HEK293 (cell line): Measurements from ENCODE around the gene MFSD11.

Experiments
- BCL11B ChIP-seq: fragments of 450-650 bp; formaldehyde crosslinking; IDR thresholded peaks from 2 replicates; pipeline ENCODE4 v1.5.1; 2016; ENCODE audit warnings: low read depth, missing biosample characterization, missing genetic modification characterization
- ZBTB1 ChIP-seq: fragments of 450-650 bp; formaldehyde crosslinking; IDR thresholded peaks from 2 replicates; pipeline ENCODE4 v1.5.1; 2016; ENCODE audit warnings: missing biosample characterization, missing genetic modification characterization
- ZNF19 ChIP-seq: fragments of 450-650 bp; formaldehyde crosslinking; IDR thresholded peaks from 2 replicates; pipeline ENCODE4; 2016; ENCODE audit warnings: missing biosample characterization, missing genetic modification characterization, low read depth
- ZNF2 ChIP-seq: fragments of 450-650 bp; formaldehyde crosslinking; IDR thresholded peaks from 2 replicates; pipeline ENCODE4 v1.5.1; 2016; ENCODE audit warnings: missing biosample characterization, missing genetic modification characterization
- ZNF214 ChIP-seq: fragments of 450-650 bp; formaldehyde crosslinking; IDR thresholded peaks from 2 replicates; pipeline ENCODE4 v1.5.1; 2017; ENCODE audit warnings: missing biosample characterization, mild to moderate bottlenecking, missing genetic modification characterization, borderline replicate concordance
- ZNF23 ChIP-seq: fragments of 450-650 bp; formaldehyde crosslinking; IDR thresholded peaks from 2 replicates; pipeline ENCODE4 v1.5.1; 2016; ENCODE audit warnings: missing biosample characterization, missing genetic modification characterization, borderline replicate concordance
- ZNF324 ChIP-seq: fragments of 450-650 bp; formaldehyde crosslinking; IDR thresholded peaks from 2 replicates; pipeline ENCODE4 v1.5.1; 2016; ENCODE audit warnings: missing biosample characterization, missing genetic modification characterization
- ZNF335 ChIP-seq: fragments of 450-650 bp; formaldehyde crosslinking; conservative IDR thresholded peaks from 2 replicates; pipeline ENCODE4 v1.5.1; 2016; ENCODE audit warnings: missing biosample characterization, missing genetic modification characterization
- ZNF394 ChIP-seq: fragments of 450-650 bp; formaldehyde crosslinking; IDR thresholded peaks from 2 replicates; pipeline ENCODE4 v1.5.1; 2016; ENCODE audit warnings: missing biosample characterization, missing genetic modification characterization, mild to moderate bottlenecking, moderate library complexity, borderline replicate concordance
- ZNF544 ChIP-seq: fragments of 450-650 bp; formaldehyde crosslinking; IDR thresholded peaks from 2 replicates; pipeline ENCODE4 v1.5.0; 2017; ENCODE audit warnings: missing biosample characterization, missing genetic modification characterization
- ZNF677 ChIP-seq: fragments of 450-650 bp; IDR thresholded peaks from 2 replicates; pipeline ENCODE4 v1.5.0; 2018; ENCODE audit warnings: missing biosample characterization, mild to moderate bottlenecking, missing genetic modification characterization, moderate library complexity
- ZNF701 ChIP-seq: fragments of 450-650 bp; formaldehyde crosslinking; IDR thresholded peaks from 2 replicates; pipeline ENCODE4 v1.5.1; 2016; ENCODE audit warnings: missing biosample characterization, missing genetic modification characterization
- ZNF707 ChIP-seq: fragments of 450-650 bp; formaldehyde crosslinking; IDR thresholded peaks from 2 replicates; pipeline ENCODE4 v1.5.1; 2016; ENCODE audit warnings: missing biosample characterization, missing genetic modification characterization
- ZNF747 ChIP-seq: fragments of 450-650 bp; formaldehyde crosslinking; IDR thresholded peaks from 2 replicates; pipeline ENCODE4 v1.5.1; 2016; ENCODE audit warnings: missing biosample characterization, missing genetic modification characterization
- ZNF76 ChIP-seq: fragments of 450-650 bp; formaldehyde crosslinking; IDR thresholded peaks from 2 replicates; pipeline ENCODE4; 2016; ENCODE audit warnings: low read depth, missing biosample characterization, missing genetic modification characterization, borderline replicate concordance
- ZNF843 ChIP-seq: fragments of 450-650 bp; formaldehyde crosslinking; IDR thresholded peaks from 2 replicates; pipeline ENCODE4 v1.5.1; 2016; ENCODE audit warnings: missing biosample characterization, missing genetic modification characterization
- TF ChIP-seq, protein P1 (sequence below): fragments of 450-650 bp; formaldehyde crosslinking; IDR thresholded peaks from 2 replicates; pipeline ENCODE4 v1.5.1; 2016; ENCODE audit warnings: missing biosample characterization, missing genetic modification characterization, borderline replicate concordance
- TF ChIP-seq, protein P2 (sequence below): fragments of 450-650 bp; formaldehyde crosslinking; IDR thresholded peaks from 2 replicates; pipeline ENCODE4 v1.5.1; 2016; ENCODE audit warnings: missing biosample characterization, missing genetic modification characterization
- TF ChIP-seq, protein P3 (sequence below): fragments of 450-650 bp; formaldehyde crosslinking; IDR thresholded peaks from 2 replicates; pipeline ENCODE4 v1.5.1; 2016; ENCODE audit warnings: missing biosample characterization, missing genetic modification characterization
- TF ChIP-seq, protein P4 (sequence below): fragments of 450-650 bp; formaldehyde crosslinking; IDR thresholded peaks from 2 replicates; pipeline ENCODE4; 2016; ENCODE audit warnings: missing biosample characterization, missing genetic modification characterization
- TF ChIP-seq, protein P5 (sequence below): fragments of 450-650 bp; formaldehyde crosslinking; IDR thresholded peaks from 2 replicates; pipeline ENCODE4 v1.5.1; 2016; ENCODE audit warnings: missing biosample characterization, missing genetic modification characterization
- TF ChIP-seq, protein P6 (sequence below): fragments of 450-650 bp; formaldehyde crosslinking; conservative IDR thresholded peaks from 2 replicates; pipeline ENCODE4 v1.5.1; 2016; ENCODE audit warnings: low read depth, missing biosample characterization, missing genetic modification characterization

MFSD11 gene

DNA sequence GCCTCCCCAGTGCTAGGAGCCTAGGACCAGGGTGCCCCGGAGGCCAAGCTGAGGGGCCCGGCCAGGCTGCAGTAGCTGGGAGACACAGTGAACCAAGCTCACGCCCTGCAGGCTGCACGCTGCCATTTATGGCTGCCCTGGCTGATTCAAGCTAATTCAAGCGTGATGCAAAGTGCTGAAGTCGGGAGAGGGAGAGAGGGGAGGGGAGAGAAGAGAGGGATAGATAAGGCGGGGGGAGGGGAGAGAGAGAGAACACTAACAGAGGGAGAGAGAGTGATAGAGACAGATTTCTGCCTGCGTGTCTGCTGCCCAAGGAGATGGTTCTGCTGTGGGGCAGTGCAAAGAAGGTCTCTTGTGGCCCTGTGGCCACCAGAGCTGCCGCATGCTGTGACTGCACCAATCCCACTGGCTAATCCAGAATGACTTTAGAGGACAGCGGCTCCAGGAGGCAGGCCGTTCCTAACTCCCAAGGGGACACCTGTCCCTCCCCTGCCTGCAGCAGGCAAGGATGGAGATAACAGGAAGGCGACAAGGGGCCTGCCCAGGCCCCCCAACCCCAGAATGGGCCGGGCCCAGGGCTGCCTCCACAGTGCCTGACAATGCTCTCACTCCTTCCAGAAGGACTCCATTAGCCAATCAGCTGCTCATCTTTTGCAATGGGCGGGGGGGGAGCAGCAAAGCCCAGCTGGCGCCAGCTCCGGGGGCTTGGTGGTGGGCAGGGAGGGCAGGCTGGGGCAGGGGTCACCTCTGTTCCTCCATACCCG lies 40.0 kb upstream of the MFSD11 start (continued):
- TF ChIP-seq ZNF214 (tag by site-specific recombination) (no peak), ZNF76 (no peak), BCL11B (peak; percentile 66; the same call in 1 of the 2 replicates), ZNF701 (tag by site-specific recombination) (no peak), ZNF394 (tag by site-specific recombination) (peak; percentile 42; the same call in 1 of the 2 replicates), ZNF324 (peak; percentile 89), ZNF19 (tag by site-specific recombination) (no peak), ZNF747 (tag by site-specific recombination) (no peak), ZNF843 (tag by site-specific recombination) (peak; percentile 80), ZNF23 (tag by site-specific recombination) (no peak), ZBTB1 (tag by site-specific recombination) (no peak), ZNF335 (tag by site-specific recombination) (peak; percentile 96), ZNF707 (tag by site-specific recombination) (no peak), ZNF544 (tag by site-specific recombination) (no peak), ZNF677 (tag by site-specific recombination) (no peak), ZNF2 (tag by site-specific recombination) (peak; percentile 86)
- TF ChIP-seq, protein P1, sequence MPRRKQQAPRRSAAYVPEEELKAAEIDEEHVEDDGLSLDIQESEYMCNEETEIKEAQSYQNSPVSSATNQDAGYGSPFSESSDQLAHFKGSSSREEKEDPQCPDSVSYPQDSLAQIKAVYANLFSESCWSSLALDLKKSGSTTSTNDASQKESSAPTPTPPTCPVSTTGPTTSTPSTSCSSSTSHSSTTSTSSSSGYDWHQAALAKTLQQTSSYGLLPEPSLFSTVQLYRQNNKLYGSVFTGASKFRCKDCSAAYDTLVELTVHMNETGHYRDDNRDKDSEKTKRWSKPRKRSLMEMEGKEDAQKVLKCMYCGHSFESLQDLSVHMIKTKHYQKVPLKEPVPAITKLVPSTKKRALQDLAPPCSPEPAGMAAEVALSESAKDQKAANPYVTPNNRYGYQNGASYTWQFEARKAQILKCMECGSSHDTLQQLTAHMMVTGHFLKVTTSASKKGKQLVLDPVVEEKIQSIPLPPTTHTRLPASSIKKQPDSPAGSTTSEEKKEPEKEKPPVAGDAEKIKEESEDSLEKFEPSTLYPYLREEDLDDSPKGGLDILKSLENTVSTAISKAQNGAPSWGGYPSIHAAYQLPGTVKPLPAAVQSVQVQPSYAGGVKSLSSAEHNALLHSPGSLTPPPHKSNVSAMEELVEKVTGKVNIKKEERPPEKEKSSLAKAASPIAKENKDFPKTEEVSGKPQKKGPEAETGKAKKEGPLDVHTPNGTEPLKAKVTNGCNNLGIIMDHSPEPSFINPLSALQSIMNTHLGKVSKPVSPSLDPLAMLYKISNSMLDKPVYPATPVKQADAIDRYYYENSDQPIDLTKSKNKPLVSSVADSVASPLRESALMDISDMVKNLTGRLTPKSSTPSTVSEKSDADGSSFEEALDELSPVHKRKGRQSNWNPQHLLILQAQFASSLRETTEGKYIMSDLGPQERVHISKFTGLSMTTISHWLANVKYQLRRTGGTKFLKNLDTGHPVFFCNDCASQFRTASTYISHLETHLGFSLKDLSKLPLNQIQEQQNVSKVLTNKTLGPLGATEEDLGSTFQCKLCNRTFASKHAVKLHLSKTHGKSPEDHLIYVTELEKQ (tag by site-specific recombination), result no peak
- TF ChIP-seq, protein P2, sequence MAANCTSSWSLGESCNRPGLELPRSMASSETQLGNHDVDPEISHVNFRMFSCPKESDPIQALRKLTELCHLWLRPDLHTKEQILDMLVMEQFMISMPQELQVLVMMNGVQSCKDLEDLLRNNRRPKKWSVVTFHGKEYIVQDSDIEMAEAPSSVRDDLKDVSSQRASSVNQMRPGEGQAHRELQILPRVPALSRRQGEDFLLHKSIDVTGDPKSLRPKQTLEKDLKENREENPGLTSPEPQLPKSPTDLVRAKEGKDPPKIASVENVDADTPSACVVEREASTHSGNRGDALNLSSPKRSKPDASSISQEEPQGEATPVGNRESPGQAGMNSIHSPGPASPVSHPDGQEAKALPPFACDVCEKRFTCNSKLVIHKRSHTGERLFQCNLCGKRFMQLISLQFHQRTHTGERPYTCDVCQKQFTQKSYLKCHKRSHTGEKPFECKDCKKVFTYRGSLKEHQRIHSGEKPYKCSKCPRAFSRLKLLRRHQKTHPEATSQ (tag by site-specific recombination), result no peak
- TF ChIP-seq, protein P3, sequence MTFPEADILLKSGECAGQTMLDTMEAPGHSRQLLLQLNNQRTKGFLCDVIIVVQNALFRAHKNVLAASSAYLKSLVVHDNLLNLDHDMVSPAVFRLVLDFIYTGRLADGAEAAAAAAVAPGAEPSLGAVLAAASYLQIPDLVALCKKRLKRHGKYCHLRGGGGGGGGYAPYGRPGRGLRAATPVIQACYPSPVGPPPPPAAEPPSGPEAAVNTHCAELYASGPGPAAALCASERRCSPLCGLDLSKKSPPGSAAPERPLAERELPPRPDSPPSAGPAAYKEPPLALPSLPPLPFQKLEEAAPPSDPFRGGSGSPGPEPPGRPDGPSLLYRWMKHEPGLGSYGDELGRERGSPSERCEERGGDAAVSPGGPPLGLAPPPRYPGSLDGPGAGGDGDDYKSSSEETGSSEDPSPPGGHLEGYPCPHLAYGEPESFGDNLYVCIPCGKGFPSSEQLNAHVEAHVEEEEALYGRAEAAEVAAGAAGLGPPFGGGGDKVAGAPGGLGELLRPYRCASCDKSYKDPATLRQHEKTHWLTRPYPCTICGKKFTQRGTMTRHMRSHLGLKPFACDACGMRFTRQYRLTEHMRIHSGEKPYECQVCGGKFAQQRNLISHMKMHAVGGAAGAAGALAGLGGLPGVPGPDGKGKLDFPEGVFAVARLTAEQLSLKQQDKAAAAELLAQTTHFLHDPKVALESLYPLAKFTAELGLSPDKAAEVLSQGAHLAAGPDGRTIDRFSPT, result no peak
- TF ChIP-seq, protein P4, sequence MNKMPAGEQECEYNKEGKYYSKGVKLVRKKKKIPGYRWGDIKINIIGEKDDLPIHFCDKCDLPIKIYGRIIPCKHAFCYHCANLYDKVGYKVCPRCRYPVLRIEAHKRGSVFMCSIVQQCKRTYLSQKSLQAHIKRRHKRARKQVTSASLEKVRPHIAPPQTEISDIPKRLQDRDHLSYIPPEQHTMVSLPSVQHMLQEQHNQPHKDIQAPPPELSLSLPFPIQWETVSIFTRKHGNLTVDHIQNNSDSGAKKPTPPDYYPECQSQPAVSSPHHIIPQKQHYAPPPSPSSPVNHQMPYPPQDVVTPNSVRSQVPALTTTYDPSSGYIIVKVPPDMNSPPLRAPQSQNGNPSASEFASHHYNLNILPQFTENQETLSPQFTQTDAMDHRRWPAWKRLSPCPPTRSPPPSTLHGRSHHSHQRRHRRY (tag by site-specific recombination), result no peak
- TF ChIP-seq, protein P5, sequence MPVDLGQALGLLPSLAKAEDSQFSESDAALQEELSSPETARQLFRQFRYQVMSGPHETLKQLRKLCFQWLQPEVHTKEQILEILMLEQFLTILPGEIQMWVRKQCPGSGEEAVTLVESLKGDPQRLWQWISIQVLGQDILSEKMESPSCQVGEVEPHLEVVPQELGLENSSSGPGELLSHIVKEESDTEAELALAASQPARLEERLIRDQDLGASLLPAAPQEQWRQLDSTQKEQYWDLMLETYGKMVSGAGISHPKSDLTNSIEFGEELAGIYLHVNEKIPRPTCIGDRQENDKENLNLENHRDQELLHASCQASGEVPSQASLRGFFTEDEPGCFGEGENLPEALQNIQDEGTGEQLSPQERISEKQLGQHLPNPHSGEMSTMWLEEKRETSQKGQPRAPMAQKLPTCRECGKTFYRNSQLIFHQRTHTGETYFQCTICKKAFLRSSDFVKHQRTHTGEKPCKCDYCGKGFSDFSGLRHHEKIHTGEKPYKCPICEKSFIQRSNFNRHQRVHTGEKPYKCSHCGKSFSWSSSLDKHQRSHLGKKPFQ (tag by site-specific recombination), result peak; percentile 56; the same call in 1 of the 2 replicates
- TF ChIP-seq, protein P6, sequence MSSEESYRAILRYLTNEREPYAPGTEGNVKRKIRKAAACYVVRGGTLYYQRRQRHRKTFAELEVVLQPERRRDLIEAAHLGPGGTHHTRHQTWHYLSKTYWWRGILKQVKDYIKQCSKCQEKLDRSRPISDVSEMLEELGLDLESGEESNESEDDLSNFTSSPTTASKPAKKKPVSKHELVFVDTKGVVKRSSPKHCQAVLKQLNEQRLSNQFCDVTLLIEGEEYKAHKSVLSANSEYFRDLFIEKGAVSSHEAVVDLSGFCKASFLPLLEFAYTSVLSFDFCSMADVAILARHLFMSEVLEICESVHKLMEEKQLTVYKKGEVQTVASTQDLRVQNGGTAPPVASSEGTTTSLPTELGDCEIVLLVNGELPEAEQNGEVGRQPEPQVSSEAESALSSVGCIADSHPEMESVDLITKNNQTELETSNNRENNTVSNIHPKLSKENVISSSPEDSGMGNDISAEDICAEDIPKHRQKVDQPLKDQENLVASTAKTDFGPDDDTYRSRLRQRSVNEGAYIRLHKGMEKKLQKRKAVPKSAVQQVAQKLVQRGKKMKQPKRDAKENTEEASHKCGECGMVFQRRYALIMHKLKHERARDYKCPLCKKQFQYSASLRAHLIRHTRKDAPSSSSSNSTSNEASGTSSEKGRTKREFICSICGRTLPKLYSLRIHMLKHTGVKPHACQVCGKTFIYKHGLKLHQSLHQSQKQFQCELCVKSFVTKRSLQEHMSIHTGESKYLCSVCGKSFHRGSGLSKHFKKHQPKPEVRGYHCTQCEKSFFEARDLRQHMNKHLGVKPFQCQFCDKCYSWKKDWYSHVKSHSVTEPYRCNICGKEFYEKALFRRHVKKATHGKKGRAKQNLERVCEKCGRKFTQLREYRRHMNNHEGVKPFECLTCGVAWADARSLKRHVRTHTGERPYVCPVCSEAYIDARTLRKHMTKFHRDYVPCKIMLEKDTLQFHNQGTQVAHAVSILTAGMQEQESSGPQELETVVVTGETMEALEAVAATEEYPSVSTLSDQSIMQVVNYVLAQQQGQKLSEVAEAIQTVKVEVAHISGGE (tag by site-specific recombination), result peak; percentile 23; the same call in 1 of the 2 replicates
- TF ChIP-seq, all 188 proteins: peak for 62
